A204.1 (cell line): ENCODE data around the gene PRDM15.

Experiments used
- FAIRE-seq: peaks from 2 replicates; lab custom pipeline; 2012; peaks lifted over from hg19 to GRCh38; lab: Jason Lieb, UNC

The PRDM15 gene

DNA sequence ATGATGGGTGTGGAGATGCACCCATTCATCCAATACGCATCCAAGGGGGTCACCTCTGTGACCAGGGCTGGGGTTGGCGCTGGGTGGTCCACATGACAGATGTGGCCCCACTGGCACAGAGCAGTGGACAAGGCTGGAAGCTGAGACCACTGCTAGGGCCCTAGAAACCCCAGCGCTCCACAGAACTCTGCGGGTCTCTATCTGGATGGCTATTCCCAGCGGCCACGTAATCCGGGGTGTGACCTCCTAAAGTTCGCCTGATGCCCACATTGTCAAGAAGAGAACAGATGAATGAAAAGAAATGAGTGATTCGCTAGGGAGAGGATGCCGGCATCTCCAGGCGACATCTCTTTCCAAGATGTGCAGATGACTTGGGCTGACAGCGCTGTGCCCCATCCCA, 55.2 kb downstream of the PRDM15 start:
- no peak for FAIRE-seq

GRCh38 chr21:41823166-41823565, 56.0 kb downstream of the PRDM15 start:
- no peak for FAIRE-seq

DNA sequence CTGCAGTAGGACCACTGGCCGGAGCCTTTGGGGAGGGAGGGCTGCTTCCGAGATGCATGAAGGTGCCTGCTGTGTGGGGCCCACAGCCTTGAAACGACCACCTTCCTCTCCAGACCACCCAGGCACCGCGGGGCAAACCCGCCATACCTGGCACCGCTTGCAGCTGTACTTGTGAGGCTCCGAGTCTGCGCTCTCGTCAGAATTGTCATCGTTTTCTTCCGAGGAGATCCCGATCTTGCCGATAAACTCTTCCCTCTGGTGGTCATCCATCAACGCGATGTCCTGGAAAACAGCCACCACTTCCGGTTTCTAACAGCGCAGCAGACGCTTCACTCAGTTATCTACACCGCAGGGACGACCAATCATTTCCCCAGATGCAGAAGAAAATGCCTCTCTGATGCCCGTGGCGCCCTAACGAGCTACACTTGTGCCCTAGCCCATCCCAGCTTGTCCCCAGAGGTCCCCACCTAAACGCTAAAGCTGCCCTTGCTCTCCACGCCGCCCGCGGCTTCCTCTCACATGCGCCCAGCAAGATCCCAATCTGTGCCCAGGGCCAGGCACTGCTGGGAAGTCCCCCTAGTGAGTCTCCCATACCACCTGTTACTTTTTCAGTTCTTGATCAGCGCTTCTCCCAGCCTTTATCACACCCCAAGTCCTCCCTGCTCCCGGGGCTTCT, 57.2 kb downstream of the PRDM15 start:
- FAIRE-seq, result no peak

- FAIRE-seq, result no peak
Observed at GRCh38 chr21:41821081-41821755, 57.9 kb downstream of the PRDM15 start.

DNA sequence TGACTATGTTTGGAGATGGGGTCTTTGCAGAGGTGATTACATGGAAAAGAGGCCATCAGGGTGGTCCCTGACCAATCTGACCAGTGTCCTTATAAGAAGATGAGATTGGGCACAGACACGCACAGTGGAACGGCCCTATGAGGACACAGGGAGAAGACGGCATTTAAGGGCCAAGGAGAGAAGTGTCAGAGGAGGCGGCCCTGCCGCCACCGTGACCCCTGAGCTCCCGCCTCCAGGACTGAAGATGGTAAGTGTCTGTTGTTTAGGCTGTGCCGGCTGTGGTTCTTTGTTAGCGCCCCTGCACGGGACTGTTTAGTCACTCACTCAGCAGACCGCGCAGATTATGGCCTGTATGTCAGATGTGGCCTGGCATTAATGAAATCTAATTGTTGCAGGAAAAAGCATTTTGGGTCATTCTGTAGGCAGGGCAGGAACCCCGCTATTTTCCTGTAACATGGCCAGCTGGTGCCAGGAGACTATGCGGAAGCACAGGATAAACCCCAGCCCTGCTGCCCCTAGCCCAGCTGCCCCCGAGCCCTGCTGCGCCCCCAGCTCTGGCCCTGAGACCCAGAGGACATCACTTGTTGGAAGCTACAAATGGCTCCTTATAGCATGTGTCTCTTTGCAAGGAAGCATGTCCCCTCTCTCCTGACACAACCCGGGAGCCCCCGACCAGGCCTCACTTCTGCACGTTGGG, 58.6 kb downstream of the PRDM15 start:
- no peak for FAIRE-seq

GRCh38 chr21:41819856-41820281, 59.3 kb downstream of the PRDM15 start:
- FAIRE-seq, result no peak

DNA sequence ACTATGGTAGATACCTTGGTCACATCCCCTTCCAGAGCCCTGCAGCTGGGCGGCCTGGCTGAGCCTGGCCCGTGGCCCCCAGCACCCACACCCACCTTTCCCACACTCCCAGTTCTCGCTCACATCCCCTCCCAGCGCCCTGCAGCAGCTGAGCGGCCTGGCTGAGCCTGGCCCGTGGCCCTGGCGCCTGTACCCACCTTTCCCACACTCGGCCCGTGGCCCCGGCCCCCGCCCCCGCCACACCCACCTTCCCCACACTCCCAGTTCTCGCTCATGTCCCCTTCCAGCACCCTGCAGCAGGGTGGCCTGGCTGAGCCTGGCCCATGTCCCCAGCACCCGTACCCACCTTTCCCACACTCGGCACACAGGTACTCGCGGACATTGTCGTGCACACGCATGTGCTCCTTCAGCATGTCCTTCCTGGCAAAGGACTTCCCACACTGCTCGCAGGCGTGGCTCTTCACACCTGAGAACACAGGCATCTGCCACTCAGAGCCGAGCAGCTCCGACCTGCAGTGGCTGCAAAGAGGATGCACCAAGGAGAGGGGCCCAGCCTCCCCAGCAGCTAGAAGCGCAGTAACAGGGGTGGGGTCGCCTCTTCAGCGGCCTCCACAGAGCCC, 59.8 kb downstream of the PRDM15 start:
- FAIRE-seq, result no peak

DNA sequence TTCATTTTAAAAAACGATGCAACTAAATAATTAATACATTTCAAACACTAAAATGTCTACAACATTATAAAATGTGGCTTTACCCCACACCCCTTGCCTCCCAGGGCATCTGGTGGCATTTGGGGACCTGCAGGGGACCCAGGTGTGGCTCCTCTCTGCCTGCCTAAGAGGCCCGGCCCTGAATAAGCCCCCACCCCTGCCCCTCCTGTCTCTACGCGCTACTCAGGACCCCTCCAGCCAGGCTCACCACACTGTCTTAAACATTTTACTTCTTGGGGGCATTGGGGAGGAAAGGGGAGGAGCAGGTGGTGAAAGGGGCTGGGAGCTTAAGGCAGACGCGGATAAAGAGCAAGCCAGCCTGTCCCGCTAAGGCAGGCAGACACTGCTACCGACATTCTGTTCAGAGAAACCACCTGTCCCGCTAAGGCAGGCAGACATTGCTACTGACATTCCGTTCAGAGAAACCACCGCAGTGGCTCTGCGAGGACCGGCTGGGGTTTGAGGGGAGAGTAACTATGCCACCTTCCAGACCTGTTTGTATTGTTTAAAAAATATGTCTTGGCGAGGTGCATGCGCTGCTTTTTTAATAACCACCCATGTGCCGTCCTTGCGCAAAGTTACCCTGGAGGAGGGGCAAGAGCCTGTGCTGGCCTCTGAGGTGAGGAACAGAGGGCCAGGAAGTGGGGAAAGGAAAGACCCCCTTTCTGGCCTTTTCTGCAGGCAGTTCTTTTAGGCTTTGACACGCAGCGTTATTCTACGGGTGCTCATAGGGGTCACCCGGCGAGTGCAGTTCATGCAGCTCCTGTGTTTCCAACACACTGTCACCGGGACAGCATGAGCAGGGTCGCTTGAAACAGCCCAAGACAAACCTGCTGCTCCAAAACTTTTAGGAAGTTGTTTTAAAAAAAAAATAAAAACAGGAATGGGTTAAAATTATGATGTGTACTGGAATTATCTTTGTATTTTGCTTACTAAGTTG, 61.0 kb downstream of the PRDM15 start:
- FAIRE-seq, result no peak

DNA sequence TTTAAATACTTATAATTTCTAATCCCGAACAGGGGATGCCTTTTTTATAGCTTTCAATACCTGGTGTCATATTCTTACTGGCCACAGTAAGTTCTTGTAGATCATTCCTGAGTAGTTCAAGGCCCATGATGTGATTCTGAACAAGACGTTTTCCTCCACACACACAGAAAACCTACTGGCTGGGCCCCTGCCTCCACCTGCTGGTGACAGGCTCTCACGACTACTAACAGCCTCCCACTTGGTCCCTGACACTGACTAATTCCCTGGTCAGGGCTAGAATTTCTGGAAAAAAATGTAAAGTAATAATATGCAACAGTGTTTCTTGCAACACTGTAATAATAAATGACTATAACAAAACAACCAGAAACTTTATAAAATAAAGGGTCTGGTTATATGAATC, 61.9 kb downstream of the PRDM15 start:
- peak; percentile 90 for FAIRE-seq

DNA sequence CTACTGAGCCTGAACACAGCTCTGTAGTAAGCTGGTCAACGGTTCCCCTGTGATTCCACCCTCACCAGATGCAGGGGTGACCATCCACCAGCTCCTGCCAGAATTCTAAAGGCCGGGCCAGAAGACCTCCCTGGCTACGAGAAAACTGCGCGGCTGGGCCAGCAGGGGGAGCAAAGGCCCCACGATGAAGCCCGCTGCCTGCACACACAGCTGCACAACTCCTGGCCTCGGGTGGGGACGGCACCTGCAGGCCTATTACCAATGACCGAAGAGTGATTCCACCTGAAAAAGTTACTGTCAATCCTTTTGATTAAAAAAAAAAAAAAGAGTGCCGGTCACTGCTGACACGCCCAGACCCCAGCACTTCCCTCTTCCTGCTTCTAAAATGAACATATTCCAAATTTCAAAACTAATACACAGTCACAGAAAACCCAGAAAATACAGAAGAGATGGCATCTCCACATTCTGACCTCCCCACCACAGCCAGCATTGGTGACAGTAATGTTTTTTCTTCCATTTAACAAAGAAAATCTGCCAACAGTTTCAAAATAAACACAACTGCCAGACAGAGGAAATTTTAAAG, 62.5 kb downstream of the PRDM15 start:
- no peak for FAIRE-seq

DNA sequence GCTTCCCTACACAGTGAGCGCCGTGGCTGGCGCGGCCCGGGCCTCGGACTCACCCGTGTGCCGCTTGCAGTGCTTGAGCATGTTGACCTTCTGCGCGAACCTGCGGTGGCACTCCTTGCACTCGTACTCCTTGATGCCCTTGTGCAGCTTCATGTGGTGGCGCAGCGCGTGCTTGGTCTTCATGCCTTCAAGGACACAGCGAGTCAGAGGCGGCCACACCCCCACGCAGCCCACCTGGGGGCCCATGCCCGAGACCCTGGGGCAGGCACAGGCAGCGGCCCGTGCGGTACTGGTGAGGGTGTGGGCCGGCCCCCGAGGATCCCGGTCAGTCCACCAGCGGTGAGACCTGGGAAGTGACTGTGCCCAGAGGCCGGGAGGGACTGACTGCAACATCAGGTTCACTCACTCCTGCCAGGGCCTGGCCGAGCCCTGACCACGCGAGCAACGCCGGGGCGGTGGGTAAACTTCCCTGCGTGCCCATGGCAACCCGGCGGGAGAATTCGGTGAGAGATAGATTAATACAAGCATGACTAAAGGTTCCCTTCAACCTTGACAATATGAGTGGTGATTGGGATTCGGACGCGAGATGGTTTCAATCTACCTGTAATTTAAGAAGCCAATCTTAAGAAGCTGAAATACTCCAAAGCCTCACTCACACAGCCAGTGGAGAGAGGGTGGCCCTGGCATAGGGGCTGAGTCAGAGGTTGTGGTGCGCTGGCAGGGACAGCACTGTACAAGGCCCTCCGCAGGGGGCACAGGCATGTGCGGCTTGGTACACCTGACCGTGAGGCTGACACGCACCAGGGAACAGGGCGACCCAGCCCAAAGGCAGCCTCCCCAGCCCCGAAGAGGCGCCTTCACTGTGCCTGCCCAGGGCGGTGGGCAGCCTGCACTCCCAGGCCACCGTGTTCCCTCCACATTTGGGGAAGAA, 63.2 kb downstream of the PRDM15 start:
- FAIRE-seq, result no peak

- FAIRE-seq, result no peak
Observed at GRCh38 chr21:41813226-41813625, 65.9 kb downstream of the PRDM15 start.

GRCh38 chr21:41812679-41813078, 66.5 kb downstream of the PRDM15 start:
- no peak for FAIRE-seq

GRCh38 chr21:41810597-41810932, 68.6 kb downstream of the PRDM15 start:
- FAIRE-seq, result no peak

DNA sequence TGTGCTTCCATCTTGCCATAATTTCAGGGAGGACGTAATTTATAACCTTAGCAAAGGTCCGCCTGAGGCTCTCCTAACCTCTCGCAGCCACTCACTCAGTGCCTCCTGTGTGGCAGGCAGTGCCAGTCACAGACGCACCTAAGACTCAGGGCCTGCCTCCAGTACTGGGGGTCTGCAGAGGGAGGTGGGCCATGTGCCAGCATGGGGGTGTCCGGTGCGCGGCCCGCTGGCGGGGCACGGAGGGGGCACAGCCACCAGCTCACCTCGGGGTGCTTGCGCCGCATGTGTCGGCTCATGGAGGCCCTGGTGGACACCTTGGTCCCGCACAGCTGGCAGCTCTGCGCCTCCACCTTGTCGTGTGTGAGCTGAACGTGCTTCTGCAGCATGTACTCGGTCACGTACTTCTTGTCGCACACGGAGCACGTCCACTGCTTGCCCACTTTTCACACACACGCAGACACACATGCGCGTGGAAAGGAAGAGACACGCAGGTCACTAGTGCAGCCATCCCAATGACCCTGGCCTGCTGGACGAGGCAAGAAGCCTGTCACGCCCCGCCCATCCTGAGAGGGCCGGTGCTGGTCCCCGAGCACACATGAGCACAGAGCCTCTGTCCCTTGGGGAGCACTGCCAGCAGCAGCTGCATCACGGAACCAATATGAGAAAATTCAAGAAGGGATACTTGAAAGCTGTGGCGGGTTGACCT, 69.1 kb downstream of the PRDM15 start:
- no peak for FAIRE-seq

DNA sequence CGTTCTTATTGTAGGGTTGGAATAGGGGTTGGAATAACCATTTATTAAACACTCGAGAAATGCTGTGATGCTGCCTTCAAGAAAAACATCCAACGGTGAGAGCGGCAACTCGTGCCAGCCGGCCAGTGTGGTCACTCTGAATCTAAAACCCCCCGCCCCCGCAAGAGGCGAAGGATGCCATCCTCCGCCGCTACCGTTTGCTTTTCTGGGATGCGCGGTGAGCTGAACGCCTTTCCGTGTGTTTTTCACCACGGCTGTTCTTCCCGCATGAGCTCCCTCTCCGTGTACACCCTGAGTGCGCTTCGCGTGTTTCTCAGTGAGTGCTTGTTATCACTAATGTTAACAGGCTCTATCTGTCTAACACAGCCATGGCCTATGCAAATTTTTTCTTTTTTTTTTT, 70.3 kb downstream of the PRDM15 start:
- no peak for FAIRE-seq

DNA sequence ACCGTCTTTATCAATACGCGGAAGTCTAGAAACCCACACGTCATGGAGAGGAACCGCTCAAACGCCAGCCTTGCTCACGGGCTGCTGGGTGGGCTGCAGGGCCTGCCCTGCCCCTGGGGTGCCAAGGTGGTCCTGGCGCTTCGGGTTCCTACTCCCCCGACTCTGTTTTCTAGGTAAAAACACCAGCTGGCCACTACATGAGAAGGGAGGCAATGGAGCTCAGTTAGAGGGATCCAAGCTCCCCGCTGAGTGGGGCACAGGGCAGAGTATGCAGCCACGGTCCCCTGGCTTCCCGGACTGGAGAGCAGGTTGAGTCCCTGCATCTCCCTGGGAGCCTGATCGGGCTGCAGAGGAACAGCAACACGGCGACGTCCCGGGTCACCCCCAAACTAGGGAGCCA, 71.0 kb downstream of the PRDM15 start:
- FAIRE-seq, result no peak

DNA sequence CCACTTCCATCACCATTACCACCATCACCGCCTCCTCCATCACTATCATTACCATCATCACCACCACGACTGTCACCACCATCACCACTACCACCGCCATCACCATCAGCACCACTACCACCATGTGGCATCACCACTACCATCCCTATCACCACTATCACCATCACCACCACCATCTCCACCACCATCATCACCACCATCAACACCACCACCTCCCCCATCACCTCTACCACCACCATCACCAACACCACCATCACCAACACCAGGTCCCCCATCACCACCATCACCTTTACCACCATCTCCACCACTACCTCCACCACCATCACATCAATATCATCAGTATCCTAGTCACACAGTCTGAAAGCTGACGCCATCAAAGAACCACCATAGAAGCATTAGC, 72.4 kb downstream of the PRDM15 start:
- no peak for FAIRE-seq

DNA sequence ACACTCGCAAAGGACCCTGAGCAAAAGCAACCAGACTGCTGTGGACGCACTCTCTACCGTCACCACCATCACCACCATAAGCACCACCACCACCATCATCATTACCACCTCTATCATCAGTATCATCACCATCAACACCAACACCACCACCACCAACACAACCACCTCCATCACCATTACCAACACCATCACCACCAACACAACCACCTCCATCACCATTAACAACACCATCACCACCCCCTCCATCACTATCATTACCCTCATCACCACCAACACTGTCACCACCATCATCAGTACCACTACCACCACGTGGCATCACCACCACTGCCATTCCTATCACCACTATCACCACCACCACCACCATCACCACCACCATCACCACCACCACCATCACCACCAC, 73.5 kb downstream of the PRDM15 start:
- no peak for FAIRE-seq

DNA sequence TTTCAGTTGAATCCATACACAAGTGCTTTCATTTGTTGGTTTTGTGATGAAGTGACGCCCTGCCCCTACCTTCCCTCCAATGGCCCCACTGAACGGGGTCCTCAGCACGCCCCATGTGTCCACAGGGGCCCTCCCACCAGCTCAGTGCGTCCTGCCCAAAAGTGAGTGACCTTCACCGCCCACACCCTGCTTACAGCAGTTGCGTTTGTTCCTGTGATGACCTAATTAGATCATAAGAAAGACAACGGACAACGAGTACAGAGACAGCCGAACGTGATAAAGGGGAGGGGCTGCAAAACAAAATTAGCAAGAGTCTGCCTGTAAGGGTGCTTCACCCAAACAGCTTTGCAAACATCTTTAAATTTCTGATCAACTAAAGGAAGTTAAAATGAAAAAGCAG, 74.1 kb downstream of the PRDM15 start:
- no peak for FAIRE-seq
